GM20431 (cell line): Measurements from ENCODE around the gene DNASE2B.

Source experiments
- in situ Hi-C: fragments of 300-500 bp; cut with MseI, MboI; formaldehyde crosslinking; loops from one replicate; pipeline ENCODE4 v1.15.0; 2020; ENCODE audit warnings: low sequenced_read_pairs; ENCODE audit not compliant: unreplicated experiment

The DNASE2B gene

GRCh38 chr1:84409888-84410287 is 11.6 kb downstream of the DNASE2B start:
- in situ Hi-C loops, result no loop called here

- in situ Hi-C loops, result no loop called here
Observed at GRCh38 chr1:84410328-84411095, 12.2 kb downstream of the DNASE2B start.

GRCh38 chr1:84412316-84412942 is 14.1 kb downstream of the DNASE2B start:
- in situ Hi-C loops, result no loop called here

GRCh38 chr1:84415396-84415795 is 17.1 kb downstream of the DNASE2B start:
- in situ Hi-C loops, result no loop called here

- in situ Hi-C loops, result no loop called here
Observed at GRCh38 chr1:84422909-84423308, 24.6 kb downstream of the DNASE2B start.

- in situ Hi-C loops, result loop anchor here (25.0 kb wide), 3 partner anchors 287 to 487 kb away; partner anchors contain the start of gene PRKACB
Observed at GRCh38 chr1:84424513-84425149, 26.3 kb downstream of the DNASE2B start.

- in situ Hi-C loops, result loop anchor here (25.0 kb wide), 3 partner anchors 288 to 488 kb away; partner anchors contain the start of gene PRKACB
Observed at GRCh38 chr1:84425150-84425896, 27.0 kb downstream of the DNASE2B start.

- in situ Hi-C loops, result loop anchor here (25.0 kb wide), 3 partner anchors 289 to 489 kb away; partner anchors contain the start of gene PRKACB
Observed at GRCh38 chr1:84426376-84426775, 28.1 kb downstream of the DNASE2B start.

GRCh38 chr1:84427250-84428188 is 29.2 kb downstream of the DNASE2B start:
- in situ Hi-C loops, result loop anchor here (25.0 kb wide), 3 partner anchors 290 to 490 kb away; partner anchors contain the start of gene PRKACB

GRCh38 chr1:84428235-84428634 is 30.0 kb downstream of the DNASE2B start:
- in situ Hi-C loops, result loop anchor here (25.0 kb wide), 3 partner anchors 291 to 491 kb away; partner anchors contain the start of gene PRKACB

GRCh38 chr1:84429231-84429630 is 30.9 kb downstream of the DNASE2B start:
- in situ Hi-C loops, result loop anchor here (25.0 kb wide), 3 partner anchors 292 to 492 kb away; partner anchors contain the start of gene PRKACB

- in situ Hi-C loops, result loop anchor here (25.0 kb wide), 3 partner anchors 293 to 493 kb away; partner anchors contain the start of gene PRKACB
Observed at GRCh38 chr1:84430546-84430945, 32.3 kb downstream of the DNASE2B start.

- in situ Hi-C loops, result loop anchor here (25.0 kb wide), 3 partner anchors 296 to 496 kb away; partner anchors contain the start of gene PRKACB
Observed at GRCh38 chr1:84433258-84434080, 35.2 kb downstream of the DNASE2B start.

- in situ Hi-C loops, result loop anchor here (25.0 kb wide), 3 partner anchors 297 to 497 kb away; partner anchors contain the start of gene PRKACB
Observed at GRCh38 chr1:84434081-84434769, 35.9 kb downstream of the DNASE2B start.

GRCh38 chr1:84434801-84435549 is 36.7 kb downstream of the DNASE2B start:
- in situ Hi-C loops, result loop anchor here (25.0 kb wide), 3 partner anchors 298 to 498 kb away; partner anchors contain the start of gene PRKACB

- in situ Hi-C loops, result loop anchor here (25.0 kb wide), 3 partner anchors 300 to 500 kb away; partner anchors contain the start of gene PRKACB
Observed at GRCh38 chr1:84436876-84437655, 38.8 kb downstream of the DNASE2B start.
